Measurements from ENCODE around the gene FAM200B. TPM values are rescaled to one million over a fixed set of nuclear protein-coding genes. Genes with fewer than 3 reads are reported as not detected.

The FAM200B gene
- total and polyA plus RNA-seq, 2 experiments from 2014 or later, result 38.2 to 65.9 TPM

- peaks cover 12% of the 10 kb centered on the region for H3K36me3 ChIP-seq
- no peaks in the 10 kb centered on the region for H3K9me3 ChIP-seq (ENCODE audit: low read depth)
- TF ChIP-seq CTCF (IDR thresholded peaks at IDR 0.05; ENCODE audit: low read depth, low read length), result no peak
- no peaks in the 10 kb centered on the region for H3K27me3 ChIP-seq
- H3K4me3 ChIP-seq, result no peak overlapping the region
- H3K4me1 ChIP-seq (ENCODE audit: low read depth), result no peaks in the 10 kb centered on the region
- peak in 1 of 2 donors; percentile 63 for DNase-seq (ENCODE audit: low read depth in 1 of 2, low spot score in 1 of 2)
- peak overlapping the region; percentile 78 for H3K27ac ChIP-seq
Observed at GRCh38 chr4:15691346-15692135, 9.9 kb downstream of the FAM200B start.

- Histone ChIP-seq H3K36me3 (peaks cover under 1% of the 10 kb centered on the region), H3K4me1 (ENCODE audit: low read depth) (no peaks in the 10 kb centered on the region), H3K9me3 (ENCODE audit: low read depth) (no peaks in the 10 kb centered on the region), H3K27me3 (no peaks in the 10 kb centered on the region), H3K4me3 (no peak overlapping the region), H3K27ac (no peak overlapping the region)
- TF ChIP-seq CTCF (IDR thresholded peaks at IDR 0.05; ENCODE audit: low read depth, low read length), result no peak
- DNase-seq (ENCODE audit: low read depth in 1 of 2, low spot score in 1 of 2), result no peak
Observed at GRCh38 chr4:15692602-15693001, 11.0 kb downstream of the FAM200B start.

- DNase-seq (ENCODE audit: low read depth in 1 of 2, low spot score in 1 of 2), result no peak
- H3K27ac ChIP-seq, result no peak overlapping the region
- no peaks in the 10 kb centered on the region for H3K4me1 ChIP-seq (ENCODE audit: low read depth)
Observed at GRCh38 chr4:15694431-15694830, 12.8 kb downstream of the FAM200B start.

GRCh38 chr4:15695240-15695699, 13.6 kb downstream of the FAM200B start:
- Histone ChIP-seq H3K4me1 (ENCODE audit: low read depth) (no peaks in the 10 kb centered on the region), H3K27ac (no peak overlapping the region), H3K27me3 (no peaks in the 10 kb centered on the region), H3K36me3 (no peaks in the 10 kb centered on the region), H3K9me3 (ENCODE audit: low read depth) (no peaks in the 10 kb centered on the region), H3K4me3 (no peak overlapping the region)
- TF ChIP-seq CTCF (IDR thresholded peaks at IDR 0.05; ENCODE audit: low read depth, low read length), result no peak
- peak in 1 of 2 donors; percentile 87 for DNase-seq (ENCODE audit: low read depth in 1 of 2, low spot score in 1 of 2)

More at GRCh38 chr4:15694431-15694830, 12.8 kb downstream of the FAM200B start:
- TF ChIP-seq CTCF (IDR thresholded peaks at IDR 0.05; ENCODE audit: low read depth, low read length), result no peak
- H3K36me3 ChIP-seq, result no peaks in the 10 kb centered on the region
- H3K9me3 ChIP-seq (ENCODE audit: low read depth), result no peaks in the 10 kb centered on the region
- H3K4me3 ChIP-seq, result no peak overlapping the region
- no peaks in the 10 kb centered on the region for H3K27me3 ChIP-seq

- TF ChIP-seq CTCF (IDR thresholded peaks at IDR 0.05; ENCODE audit: low read depth, low read length), result no peak
- H3K27me3 ChIP-seq, result no peaks in the 10 kb centered on the region
- no peak overlapping the region for H3K4me3 ChIP-seq
- DNase-seq (ENCODE audit: low read depth in 1 of 2, low spot score in 1 of 2), result no peak
- H3K36me3 ChIP-seq, result no peaks in the 10 kb centered on the region
- H3K4me1 ChIP-seq (ENCODE audit: low read depth), result no peaks in the 10 kb centered on the region
- H3K9me3 ChIP-seq (ENCODE audit: low read depth), result no peaks in the 10 kb centered on the region
- H3K27ac ChIP-seq, result no peak overlapping the region
Observed at GRCh38 chr4:15695729-15696128, 14.1 kb downstream of the FAM200B start.

Data from cardiac muscle cell (in vitro differentiated cells and primary cell).